ENCODE results near the gene IP6K3.
A peak's percentile ranks its signal among the peaks of the same experiment; 100 is the strongest.

The IP6K3 gene

GRCh38 chr6:33686981-33687975 lies 59.4 kb downstream of the IP6K3 start:
- no peak for DNase-seq

GRCh38 chr6:33686225-33686924 lies 60.3 kb downstream of the IP6K3 start:
- no peak for DNase-seq

GRCh38 chr6:33685411-33686224 lies 61.1 kb downstream of the IP6K3 start:
- DNase-seq, result no peak

GRCh38 chr6:33684983-33685382 lies 61.7 kb downstream of the IP6K3 start:
- no peak for DNase-seq

- DNase-seq, result no peak
Measured at GRCh38 chr6:33684428-33684896, 62.2 kb downstream of the IP6K3 start.

- DNase-seq, result no peak
Measured at GRCh38 chr6:33683576-33684427, 62.9 kb downstream of the IP6K3 start.

- DNase-seq, result peak; percentile 56
Measured at GRCh38 chr6:33683051-33683571, 63.6 kb downstream of the IP6K3 start.

- DNase-seq, result no peak
Measured at GRCh38 chr6:33682341-33682740, 64.4 kb downstream of the IP6K3 start.

- DNase-seq, result no peak
Measured at GRCh38 chr6:33679761-33680160, 66.9 kb downstream of the IP6K3 start.

- no peak for DNase-seq
Measured at GRCh38 chr6:33678932-33679490, 67.7 kb downstream of the IP6K3 start.

GRCh38 chr6:33678233-33678931 lies 68.3 kb downstream of the IP6K3 start:
- DNase-seq, result no peak

- DNase-seq, result no peak
Measured at GRCh38 chr6:33677689-33678088, 69.0 kb downstream of the IP6K3 start.

GRCh38 chr6:33677143-33677660 lies 69.5 kb downstream of the IP6K3 start:
- DNase-seq, result no peak

- DNase-seq, result no peak
Measured at GRCh38 chr6:33676416-33677142, 70.1 kb downstream of the IP6K3 start.

- DNase-seq, result no peak
Measured at GRCh38 chr6:33675968-33676367, 70.7 kb downstream of the IP6K3 start.

GRCh38 chr6:33673851-33674250 lies 72.9 kb downstream of the IP6K3 start:
- no peak for DNase-seq

GRCh38 chr6:33672808-33673207 lies 73.9 kb downstream of the IP6K3 start:
- DNase-seq, result no peak

- DNase-seq, result no peak
Measured at GRCh38 chr6:33671744-33672072, 75.0 kb downstream of the IP6K3 start.
